Measurements from ENCODE around the gene DOCK7.
A peak's percentile ranks its signal among the peaks of the same experiment; 100 is the strongest.

The DOCK7 gene

DNA sequence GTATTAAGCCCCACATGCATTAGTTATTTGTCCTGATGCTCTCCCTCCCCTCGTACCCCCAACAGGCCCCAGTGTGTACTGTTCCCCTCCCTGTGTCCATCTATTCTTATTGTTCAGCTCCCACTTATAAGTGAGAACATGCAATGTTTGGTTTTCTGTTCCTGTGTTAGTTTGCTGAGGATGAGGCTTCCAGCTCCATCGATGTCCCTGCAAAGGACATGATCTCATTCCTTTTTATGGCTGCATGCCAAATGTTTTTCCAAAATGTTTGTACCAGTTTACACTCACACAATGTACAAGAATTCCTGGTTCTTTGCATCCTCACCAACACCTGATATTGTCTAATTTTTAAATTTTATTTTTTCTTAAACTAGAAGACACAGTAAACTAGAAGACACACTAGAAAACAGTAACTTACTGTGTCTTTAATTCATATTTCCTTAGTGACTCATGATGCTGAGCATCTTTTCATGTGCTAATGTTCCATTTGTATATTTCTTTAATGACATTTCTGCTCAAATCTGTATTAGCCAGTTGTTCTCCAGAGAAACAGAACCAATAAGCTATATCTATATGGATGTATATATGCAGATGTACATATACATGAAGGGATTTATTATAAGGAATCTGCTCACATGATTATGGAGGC, 270.7 kb downstream of the DOCK7 start:
- DNase-seq (ENCODE audit: low read depth in 2 of 2) = no peak

DNA sequence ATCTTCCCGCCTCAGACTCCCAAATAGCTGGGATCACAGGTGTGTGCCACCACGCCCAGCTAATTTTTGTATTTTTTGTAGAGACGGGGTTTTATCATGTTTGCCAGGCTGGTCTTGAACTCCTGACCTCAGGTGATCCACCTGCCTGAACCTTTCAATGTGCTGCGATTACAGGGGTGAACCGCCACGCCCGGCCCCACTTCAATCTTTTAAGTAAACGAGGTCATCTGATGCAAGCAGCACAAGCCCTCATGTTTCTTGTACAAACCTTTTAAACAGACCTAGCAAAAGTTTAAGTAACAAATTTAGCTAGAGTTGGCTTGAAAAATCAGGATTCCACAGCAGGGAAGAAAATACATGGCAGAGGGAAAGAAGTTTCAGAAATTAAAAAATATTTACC, 272.5 kb downstream of the DOCK7 start:
- DNase-seq (ENCODE audit: low read depth in 2 of 2) = no peak

DNA sequence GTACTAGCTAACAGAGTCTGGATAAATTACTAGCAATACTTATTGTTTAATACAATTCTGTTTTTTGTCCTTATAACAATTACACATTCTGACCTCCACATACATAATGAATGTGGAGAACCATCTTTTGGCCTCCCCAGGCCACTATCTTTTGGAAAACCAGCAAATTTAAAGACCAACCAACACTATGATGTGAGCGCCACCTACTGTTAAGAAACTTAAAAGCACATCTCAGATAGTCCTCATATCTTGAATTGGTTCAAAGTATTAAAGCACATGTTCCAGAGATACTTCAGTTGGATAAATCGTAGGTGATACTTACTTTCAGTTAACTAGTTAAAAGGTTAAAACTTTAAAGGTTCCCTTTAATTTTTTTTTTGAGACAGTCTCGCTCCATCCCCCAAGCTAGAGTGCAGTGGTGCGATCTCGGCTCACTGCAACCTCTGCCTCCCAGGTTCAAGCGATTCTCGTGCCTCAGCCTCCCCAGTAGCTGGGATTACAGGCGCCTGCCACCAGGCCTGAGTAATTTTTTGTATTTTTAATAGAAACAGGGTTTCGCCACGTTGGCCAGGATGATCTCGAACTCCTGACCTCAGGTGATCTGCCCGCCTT, 280.7 kb downstream of the DOCK7 start:
- DNase-seq (ENCODE audit: low read depth in 2 of 2) = peak in 1 of 2 donors; percentile 13

DNA sequence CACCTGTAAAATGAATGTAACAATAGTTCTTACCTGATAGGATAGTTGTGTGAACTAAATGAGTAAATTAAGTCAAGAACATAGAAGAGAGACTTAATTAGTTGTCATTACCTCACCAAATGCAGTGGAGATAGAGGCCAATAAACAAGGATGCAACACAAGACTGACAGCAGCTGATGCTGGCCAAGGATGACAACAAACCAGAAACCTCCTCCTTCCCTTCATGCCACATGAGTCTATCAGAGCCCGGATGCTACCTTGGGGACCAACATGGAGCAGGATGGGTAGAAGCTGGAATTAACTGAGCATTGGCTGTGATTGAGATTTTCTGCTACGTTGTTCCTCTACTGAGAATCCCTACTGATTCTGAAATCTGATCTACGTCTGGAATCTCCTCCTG, 281.6 kb downstream of the DOCK7 start:
- DNase-seq (ENCODE audit: low read depth in 2 of 2) = no peak

DNA sequence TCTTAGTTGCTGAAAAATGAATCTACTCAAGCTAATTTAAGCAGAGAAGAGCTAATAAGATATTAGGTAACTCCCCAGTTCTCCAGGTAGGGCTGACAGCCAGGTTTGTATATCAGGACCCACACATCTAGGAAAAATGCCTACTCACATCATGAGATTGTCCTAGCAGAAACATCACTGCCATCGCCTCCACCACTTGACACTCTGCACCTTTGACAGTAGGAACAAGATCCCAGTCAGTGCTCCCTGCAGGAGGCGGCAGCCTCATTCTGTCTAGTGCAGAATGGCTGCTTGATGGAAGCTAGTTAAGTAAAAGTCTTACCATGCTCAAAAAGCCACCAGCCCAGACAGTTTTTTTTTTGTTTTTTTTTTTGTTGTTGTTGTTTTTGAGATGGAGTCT, 282.9 kb downstream of the DOCK7 start:
- DNase-seq (ENCODE audit: low read depth in 2 of 2) = no peak
